ENCODE data around the gene CARD11.
"Not testable (repeated sequence)": the region's sequence is repeated elsewhere in the genome, so short reads cannot be mapped to it uniquely, and the experiment has no call there.

Gene CARD11

GRCh38 chr7:3064067-3064466, 20.4 kb upstream of the CARD11 start:
- no peak for DNase-seq (ENCODE audit: low spot score)

- DNase-seq (ENCODE audit: low spot score): no peak
These were observed 19.5 kb upstream of the CARD11 start for GRCh38 chr7:3063016-3063753.

DNA sequence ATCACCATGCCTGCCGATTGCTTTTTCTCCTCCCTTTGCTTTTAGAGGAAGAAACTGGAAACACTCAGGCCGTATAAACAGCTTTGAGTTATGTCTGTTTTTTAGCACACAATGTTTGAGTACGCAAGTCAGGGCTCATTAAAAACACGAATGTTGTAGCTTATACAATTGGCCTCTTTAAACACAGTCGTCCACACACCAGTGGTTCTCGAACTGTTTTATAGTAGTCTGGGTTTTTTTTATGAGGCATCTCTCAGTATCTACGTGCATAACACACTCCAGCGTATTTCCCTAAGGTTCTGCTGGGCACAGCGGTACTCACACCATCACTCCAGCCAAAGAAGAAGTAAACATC, 13.4 kb upstream of the CARD11 start:
- no peak for DNase-seq (ENCODE audit: low spot score)

GRCh38 chr7:3056234-3057065, 12.8 kb upstream of the CARD11 start:
- no peak for DNase-seq (ENCODE audit: low spot score)

GRCh38 chr7:3055626-3056025, 12.0 kb upstream of the CARD11 start:
- DNase-seq (ENCODE audit: low spot score): no peak

- no peak for DNase-seq (ENCODE audit: low spot score)
These were observed 692 bp downstream of the CARD11 start for GRCh38 chr7:3042861-3043489.

- no peak for DNase-seq (ENCODE audit: low spot score)
These were observed 1.5 kb downstream of the CARD11 start for GRCh38 chr7:3041986-3042675.

GRCh38 chr7:3039787-3040186, 3.9 kb downstream of the CARD11 start:
- DNase-seq (ENCODE audit: low spot score): no peak

- not testable (repeated sequence) for DNase-seq (ENCODE audit: low spot score)
These were observed 5.7 kb downstream of the CARD11 start for GRCh38 chr7:3038011-3038410.

DNA sequence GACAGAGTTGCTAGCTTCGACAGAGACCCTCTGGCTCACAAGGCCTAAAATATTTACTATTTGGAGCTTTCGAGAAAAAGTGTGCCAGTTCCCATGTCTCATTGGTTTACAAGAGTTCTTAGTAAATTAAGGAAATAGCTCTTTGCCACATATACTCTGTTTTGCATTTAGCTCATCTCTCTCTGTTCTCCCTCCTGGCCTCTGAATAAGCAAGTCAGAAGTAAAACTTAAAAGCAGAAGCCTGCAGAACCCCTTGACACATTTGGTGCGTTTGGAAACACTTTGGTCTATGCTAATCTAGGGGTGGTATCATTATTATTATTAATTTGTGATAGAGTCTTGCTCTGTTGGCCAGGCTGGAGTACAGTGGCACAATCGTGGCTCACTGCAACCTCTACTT, 6.4 kb downstream of the CARD11 start:
- no peak for DNase-seq (ENCODE audit: low spot score)

GRCh38 chr7:3034591-3035150, 9.0 kb downstream of the CARD11 start:
- no peak for DNase-seq (ENCODE audit: low spot score)

DNA sequence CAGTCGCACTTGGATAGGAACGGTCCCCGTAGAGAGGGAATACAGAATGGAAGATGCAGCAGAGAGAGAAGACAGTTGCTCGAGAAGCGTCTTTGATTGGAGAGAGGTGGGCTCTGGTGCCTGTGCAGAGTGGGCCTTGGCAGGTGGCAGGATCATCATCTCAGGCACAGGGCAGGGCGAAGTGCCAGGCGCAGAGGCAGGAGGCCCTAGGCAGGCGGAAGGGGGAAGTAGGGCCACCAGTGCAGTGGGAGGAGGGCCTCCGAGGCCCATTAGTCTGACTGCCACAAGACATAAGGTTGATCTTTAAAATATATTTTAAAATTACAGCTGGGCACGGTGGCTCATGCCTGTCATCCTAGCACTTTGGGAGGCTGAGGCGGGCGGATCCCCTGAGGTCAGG, 10.1 kb downstream of the CARD11 start:
- no peak for DNase-seq (ENCODE audit: low spot score)

DNA sequence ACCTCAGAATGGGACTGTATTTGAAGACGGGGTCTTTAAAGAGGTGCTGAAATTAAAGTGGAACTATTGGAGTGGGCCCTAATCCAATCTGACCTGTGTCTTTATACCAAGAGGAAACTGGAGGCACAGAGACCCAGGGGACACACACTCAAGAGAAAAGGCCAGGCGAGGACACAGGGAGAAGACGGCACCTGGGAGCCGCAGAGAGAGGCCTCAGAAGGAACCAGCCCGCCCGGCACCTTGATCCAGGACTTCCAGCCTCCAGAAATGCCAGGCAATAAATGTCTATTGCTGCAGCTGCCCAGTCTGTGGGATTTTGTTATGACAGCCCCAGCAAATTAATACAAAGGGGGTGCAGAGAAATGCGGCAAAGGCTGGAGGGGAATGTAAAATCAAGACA, 10.5 kb downstream of the CARD11 start:
- DNase-seq (ENCODE audit: low spot score): no peak

GRCh38 chr7:3032256-3032655, 11.4 kb downstream of the CARD11 start:
- DNase-seq (ENCODE audit: low spot score): no peak

DNA sequence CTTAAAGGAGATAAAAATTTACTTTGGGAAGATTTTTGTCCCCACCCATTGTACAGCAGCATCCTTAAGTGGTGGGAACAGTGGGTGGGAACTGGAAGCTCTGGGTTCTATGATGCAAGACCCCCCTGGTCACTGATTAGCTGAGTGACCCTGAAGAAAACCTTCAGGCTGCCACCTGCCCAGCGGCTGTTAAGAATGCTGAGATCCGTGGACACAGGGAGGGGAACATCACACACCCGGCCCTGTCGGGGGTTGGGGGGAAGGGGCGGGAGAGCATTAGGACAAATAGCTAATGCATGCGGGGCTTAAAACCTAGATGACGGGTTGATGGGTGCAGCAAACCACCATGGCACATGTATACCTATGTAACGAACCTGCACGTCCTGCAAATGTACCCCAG, 14.5 kb downstream of the CARD11 start:
- DNase-seq (ENCODE audit: low spot score): no peak

GRCh38 chr7:3028758-3029093, 14.9 kb downstream of the CARD11 start:
- no peak for DNase-seq (ENCODE audit: low spot score)

DNA sequence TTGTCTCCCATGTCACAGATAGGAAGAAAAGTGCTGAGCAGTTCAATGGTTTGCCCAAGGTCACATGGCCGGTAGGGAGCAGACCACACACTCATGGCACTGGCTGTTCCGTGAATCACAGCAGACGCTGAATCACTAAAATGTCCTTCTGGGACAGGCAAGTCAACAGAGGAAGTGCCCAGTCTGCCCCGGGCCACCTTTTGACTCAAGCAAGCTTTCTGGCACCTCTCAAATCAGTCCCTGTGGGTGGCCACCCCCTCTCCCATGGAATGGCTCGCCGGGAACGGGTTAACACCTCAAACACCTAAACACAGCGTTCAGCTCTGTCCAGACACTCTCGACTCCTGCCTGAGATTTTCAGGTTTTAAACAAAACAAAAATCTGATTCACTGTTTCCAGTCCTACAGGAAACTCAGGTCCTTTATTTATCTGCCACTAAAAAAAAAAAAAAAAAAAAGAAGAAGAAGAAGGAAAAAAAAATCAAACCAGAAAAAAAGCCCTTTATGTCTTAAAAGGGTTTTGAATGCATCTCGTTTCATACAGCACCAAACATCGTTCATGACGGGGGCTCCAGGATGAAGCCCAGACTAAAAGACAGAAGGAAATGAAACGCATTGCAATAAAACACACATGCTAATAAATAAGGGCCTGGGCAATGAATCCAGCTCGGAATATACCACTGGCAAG, 15.5 kb downstream of the CARD11 start:
- DNase-seq (ENCODE audit: low spot score): no peak

- DNase-seq (ENCODE audit: low spot score): no peak
These were observed 16.4 kb downstream of the CARD11 start for GRCh38 chr7:3027005-3027845.

GRCh38 chr7:3025616-3026015, 18.1 kb downstream of the CARD11 start:
- no peak for DNase-seq (ENCODE audit: low spot score)

GRCh38 chr7:3021825-3022224, 21.8 kb downstream of the CARD11 start:
- no peak for DNase-seq (ENCODE audit: low spot score)

GRCh38 chr7:3021224-3021623, 22.4 kb downstream of the CARD11 start:
- not testable (repeated sequence) for DNase-seq (ENCODE audit: low spot score)
